Measurements from ENCODE around the gene KICS2.
"Not testable (repeated sequence)": the region's sequence is repeated elsewhere in the genome, so short reads cannot be mapped to it uniquely, and the experiment has no call there.

Gene KICS2

DNA sequence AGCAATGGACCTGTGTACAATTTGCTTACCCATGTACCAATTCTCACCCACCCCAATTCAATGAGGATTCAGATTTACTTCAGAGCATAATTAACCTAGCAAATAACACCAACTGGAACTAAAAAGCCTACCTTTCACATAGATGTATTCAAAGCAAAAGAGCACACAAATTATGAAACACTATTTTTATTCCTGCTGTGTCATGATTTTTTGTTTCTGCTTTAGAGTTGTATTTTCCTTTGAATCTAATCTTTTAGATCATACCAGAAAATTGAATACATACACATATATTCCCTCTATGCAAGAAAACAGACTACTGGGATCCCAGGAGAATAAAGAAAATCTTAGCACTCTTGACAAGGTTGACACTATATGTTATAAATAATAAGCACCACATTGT lies 5.9 kb downstream of the KICS2 start:
- H3K9ac ChIP-seq (ENCODE audit: low read depth, low read length) = no peak overlapping the region
- no peaks in the 10 kb centered on the region for H3K27me3 ChIP-seq (ENCODE audit: insufficient read depth, low read length)
- no peak overlapping the region for H3K27ac ChIP-seq (ENCODE audit: low read length)
- no peak overlapping the region for H3K4me3 ChIP-seq (ENCODE audit: low read length)
- H3K36me3 ChIP-seq (ENCODE audit: insufficient read depth, low read depth, low read length) = peaks cover 20% of the 10 kb centered on the region
- peaks cover 24% of the 10 kb centered on the region for H3K4me1 ChIP-seq (ENCODE audit: insufficient read depth, low read length)
- H3K9me3 ChIP-seq (ENCODE audit: insufficient read depth, low read depth, low read length) = no peaks in the 10 kb centered on the region

DNA sequence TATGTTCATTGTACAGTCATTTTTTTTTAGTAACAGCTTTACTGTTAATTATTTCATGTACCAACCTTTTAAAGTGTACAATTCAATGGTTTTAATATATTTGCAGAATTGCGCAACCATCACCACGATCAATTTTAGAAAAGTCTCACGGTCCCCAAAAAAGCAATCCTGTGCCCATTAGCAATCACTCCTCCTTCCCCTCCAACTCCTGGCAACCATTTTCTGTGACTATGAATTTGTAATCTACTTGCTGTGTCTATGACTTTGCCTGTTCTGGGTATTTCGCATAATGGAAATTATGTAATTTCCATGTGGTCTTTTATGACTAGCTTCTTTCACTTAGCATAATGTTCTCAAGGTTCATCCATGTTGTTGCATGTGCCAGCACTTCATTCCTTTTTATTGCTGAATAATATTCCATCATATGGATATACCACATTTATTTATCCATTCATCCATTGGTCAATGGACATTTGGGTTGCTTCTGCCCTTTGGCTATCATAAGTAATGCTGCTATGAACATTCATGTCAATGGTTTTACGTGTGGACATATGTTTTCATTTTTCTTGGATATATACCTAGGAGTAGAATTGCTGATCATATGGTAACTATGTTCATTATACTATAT lies 9.9 kb downstream of the KICS2 start:
- Histone ChIP-seq H3K4me1 (ENCODE audit: insufficient read depth, low read length) (no peaks in the 10 kb centered on the region), H3K27me3 (ENCODE audit: insufficient read depth, low read length) (no peaks in the 10 kb centered on the region), H3K9ac (ENCODE audit: low read depth, low read length) (no peak overlapping the region), H3K27ac (ENCODE audit: low read length) (no peak overlapping the region), H3K36me3 (ENCODE audit: insufficient read depth, low read depth, low read length) (peaks cover 20% of the 10 kb centered on the region), H3K9me3 (ENCODE audit: insufficient read depth, low read depth, low read length) (no peaks in the 10 kb centered on the region), H3K4me3 (ENCODE audit: low read length) (no peak overlapping the region)

DNA sequence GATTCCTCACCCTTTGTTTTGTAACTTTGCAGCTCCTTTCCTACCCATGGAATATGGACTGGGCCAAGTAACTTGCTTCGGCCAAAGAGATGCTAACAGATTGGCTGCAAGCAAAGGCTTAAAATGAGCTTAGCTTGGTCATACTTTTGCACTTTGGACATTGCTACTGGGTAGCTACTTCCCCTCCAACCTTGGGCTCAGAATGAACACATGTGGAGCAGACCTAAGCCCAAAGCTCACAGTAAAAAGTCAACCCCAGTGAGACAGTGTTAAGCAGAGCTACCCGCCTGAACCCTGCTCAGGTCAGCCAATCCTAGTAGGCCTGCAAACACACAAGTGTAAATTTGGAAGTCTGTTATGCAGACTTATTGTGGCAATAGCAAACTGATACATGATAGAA lies 14.6 kb downstream of the KICS2 start:
- no peak overlapping the region for H3K9ac ChIP-seq (ENCODE audit: low read depth, low read length)
- H3K4me1 ChIP-seq (ENCODE audit: insufficient read depth, low read length) = no peaks in the 10 kb centered on the region
- peaks cover 8% of the 10 kb centered on the region; the same call in 1 of the 2 replicates for H3K36me3 ChIP-seq (ENCODE audit: insufficient read depth, low read depth, low read length)
- H3K27me3 ChIP-seq (ENCODE audit: insufficient read depth, low read length) = no peaks in the 10 kb centered on the region
- no peak overlapping the region for H3K4me3 ChIP-seq (ENCODE audit: low read length)
- no peak overlapping the region for H3K27ac ChIP-seq (ENCODE audit: low read length)
- no peaks in the 10 kb centered on the region for H3K9me3 ChIP-seq (ENCODE audit: insufficient read depth, low read depth, low read length)

DNA sequence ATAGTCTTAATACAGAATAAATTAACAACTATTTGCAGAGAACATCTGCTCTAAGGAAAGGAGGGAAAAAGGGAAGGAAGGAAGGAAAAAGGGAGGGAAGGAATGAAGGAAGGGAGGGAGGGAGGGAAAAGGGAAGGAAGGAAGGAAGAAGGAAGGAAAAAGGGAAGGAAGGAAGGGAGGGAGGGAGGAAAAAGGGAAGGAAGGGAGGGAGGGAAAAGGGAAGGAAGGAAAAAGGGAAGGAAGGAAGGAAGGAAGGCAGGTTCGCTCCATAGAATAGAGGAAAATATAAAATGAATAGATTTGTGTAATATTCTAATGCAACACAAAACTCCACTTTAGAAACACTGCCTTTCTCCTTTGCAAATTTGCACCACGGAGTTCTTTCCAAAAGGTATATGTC lies 16.6 kb downstream of the KICS2 start:
- Histone ChIP-seq H3K4me1 (ENCODE audit: insufficient read depth, low read length) (no peaks in the 10 kb centered on the region), H3K36me3 (ENCODE audit: insufficient read depth, low read depth, low read length) (no peaks in the 10 kb centered on the region), H3K27me3 (ENCODE audit: insufficient read depth, low read length) (no peaks in the 10 kb centered on the region), H3K9me3 (ENCODE audit: insufficient read depth, low read depth, low read length) (no peaks in the 10 kb centered on the region), H3K9ac (ENCODE audit: low read depth, low read length) (no peak overlapping the region), H3K27ac (ENCODE audit: low read length) (no peak overlapping the region), H3K4me3 (ENCODE audit: low read length) (no peak overlapping the region)

DNA sequence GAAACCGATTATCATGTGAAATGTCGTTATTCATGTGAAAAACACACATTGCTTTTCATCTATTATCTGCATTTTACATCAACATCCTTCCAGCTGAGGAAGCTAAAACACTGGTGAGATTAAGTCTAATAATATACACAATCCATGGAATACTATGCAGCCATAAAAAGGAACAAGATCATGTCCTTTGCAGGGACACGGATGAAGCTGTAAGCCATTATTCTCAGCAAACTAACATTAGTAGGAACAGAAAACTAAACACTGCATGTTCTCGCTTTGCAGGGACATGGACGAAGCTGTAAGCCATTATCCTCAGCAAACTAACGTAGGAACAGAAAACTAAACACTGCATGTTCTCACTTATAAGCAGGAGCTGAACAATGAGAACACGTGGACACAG lies 18.3 kb downstream of the KICS2 start:
- no peak overlapping the region for H3K9ac ChIP-seq (ENCODE audit: low read depth, low read length)

DNA sequence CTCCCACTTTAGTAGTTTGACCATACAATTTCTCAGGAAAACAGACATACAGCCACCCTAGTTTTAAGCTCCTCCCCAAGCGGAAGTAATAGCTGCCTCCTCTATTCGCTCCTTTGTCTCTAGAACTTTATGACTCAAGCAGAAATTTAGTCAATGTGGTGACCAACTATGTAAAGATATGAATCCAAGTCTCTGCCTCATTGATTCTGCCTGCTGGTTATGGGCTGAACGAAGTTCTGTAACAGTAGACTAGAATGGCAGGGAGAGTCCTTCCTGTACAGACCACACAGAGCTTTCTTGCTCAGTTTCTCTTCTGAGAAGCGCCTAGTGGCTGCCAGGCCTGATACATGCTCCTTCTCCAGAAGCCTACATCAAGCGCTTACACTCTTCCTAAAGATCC lies 19.1 kb downstream of the KICS2 start:
- Histone ChIP-seq H3K9me3 (ENCODE audit: insufficient read depth, low read depth, low read length) (no peaks in the 10 kb centered on the region), H3K4me1 (ENCODE audit: insufficient read depth, low read length) (no peaks in the 10 kb centered on the region), H3K27ac (ENCODE audit: low read length) (no peak overlapping the region), H3K4me3 (ENCODE audit: low read length) (no peak overlapping the region), H3K27me3 (ENCODE audit: insufficient read depth, low read length) (no peaks in the 10 kb centered on the region), H3K9ac (ENCODE audit: low read depth, low read length) (no peak overlapping the region), H3K36me3 (ENCODE audit: insufficient read depth, low read depth, low read length) (no peaks in the 10 kb centered on the region)

More for the DNA sequence above, 18.3 kb downstream of the KICS2 start:
- Histone ChIP-seq H3K4me1 (ENCODE audit: insufficient read depth, low read length) (no peaks in the 10 kb centered on the region), H3K9me3 (ENCODE audit: insufficient read depth, low read depth, low read length) (no peaks in the 10 kb centered on the region), H3K27me3 (ENCODE audit: insufficient read depth, low read length) (no peaks in the 10 kb centered on the region), H3K36me3 (ENCODE audit: insufficient read depth, low read depth, low read length) (no peaks in the 10 kb centered on the region), H3K27ac (ENCODE audit: low read length) (no peak overlapping the region), H3K4me3 (ENCODE audit: low read length) (no peak overlapping the region)

DNA sequence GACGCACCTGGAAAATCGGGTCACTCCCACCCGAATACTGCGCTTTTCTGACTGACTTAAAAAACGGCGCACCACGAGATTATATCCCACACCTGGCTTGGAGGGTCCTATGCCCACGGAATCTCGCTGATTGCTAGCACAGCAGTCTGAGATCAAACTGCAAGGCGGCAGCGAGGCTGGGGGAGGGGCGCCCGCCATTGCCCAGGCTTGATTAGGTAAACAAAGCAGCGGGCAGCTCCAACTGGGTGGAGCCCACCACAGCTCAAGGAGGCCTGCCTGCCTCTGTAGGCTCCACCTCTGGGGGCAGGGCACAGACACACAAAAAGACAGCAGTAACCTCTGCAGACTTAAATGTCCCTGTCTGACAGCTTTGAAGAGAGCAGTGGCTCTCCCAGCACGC lies 26.3 kb downstream of the KICS2 start:
- not testable (repeated sequence) for H3K9ac ChIP-seq (ENCODE audit: low read depth, low read length); H3K27me3 ChIP-seq (ENCODE audit: insufficient read depth, low read length); H3K4me3 ChIP-seq (ENCODE audit: low read length); H3K9me3 ChIP-seq (ENCODE audit: insufficient read depth, low read depth, low read length); H3K4me1 ChIP-seq (ENCODE audit: insufficient read depth, low read length); H3K27ac ChIP-seq (ENCODE audit: low read length)
- H3K36me3 ChIP-seq (ENCODE audit: insufficient read depth, low read depth, low read length) = peaks cover 12% of the 10 kb centered on the region

DNA sequence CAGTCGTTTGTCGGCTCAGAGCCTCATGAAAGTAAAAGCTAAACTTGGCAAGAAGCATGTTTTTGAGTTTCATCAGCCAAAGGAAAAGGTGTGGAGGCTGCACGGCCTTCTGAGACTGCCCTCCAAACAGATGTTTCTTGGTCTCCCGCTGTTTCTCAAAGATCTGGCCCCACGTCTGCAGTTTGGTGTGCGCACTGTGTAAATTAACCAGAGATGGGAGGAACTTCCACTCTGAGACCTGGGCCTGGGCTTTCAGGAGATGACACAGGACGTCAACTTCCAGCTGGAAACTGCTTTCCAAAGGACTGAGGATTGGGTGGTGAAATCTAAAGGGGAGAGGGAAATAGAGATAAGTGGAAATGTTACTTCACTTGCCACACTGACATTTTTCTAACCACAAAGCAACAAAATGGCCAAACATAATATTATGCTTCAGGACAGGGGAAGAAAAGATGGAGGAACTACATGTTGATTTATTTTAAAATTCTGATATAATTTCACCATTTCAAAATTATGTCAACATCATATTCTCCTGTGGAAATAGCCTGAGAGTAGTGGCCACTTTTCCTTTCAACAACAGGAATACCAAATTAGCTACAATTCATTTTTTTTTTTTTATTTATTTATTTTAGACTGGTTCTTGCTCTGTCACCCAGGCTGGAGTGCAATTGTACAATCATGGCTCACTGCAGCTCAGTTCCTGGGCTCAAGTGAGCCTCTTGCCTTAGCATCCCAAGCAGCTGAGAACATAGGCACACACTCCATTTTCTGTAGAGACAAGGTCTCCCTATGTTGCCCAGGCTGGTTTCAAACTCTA lies 27.6 kb downstream of the KICS2 start:
- Histone ChIP-seq H3K4me1 (ENCODE audit: insufficient read depth, low read length) (no peaks in the 10 kb centered on the region), H3K9me3 (ENCODE audit: insufficient read depth, low read depth, low read length) (no peaks in the 10 kb centered on the region), H3K36me3 (ENCODE audit: insufficient read depth, low read depth, low read length) (peaks cover 12% of the 10 kb centered on the region), H3K4me3 (ENCODE audit: low read length) (no peak overlapping the region), H3K9ac (ENCODE audit: low read depth, low read length) (no peak overlapping the region), H3K27me3 (ENCODE audit: insufficient read depth, low read length) (no peaks in the 10 kb centered on the region), H3K27ac (ENCODE audit: low read length) (no peak overlapping the region)

DNA sequence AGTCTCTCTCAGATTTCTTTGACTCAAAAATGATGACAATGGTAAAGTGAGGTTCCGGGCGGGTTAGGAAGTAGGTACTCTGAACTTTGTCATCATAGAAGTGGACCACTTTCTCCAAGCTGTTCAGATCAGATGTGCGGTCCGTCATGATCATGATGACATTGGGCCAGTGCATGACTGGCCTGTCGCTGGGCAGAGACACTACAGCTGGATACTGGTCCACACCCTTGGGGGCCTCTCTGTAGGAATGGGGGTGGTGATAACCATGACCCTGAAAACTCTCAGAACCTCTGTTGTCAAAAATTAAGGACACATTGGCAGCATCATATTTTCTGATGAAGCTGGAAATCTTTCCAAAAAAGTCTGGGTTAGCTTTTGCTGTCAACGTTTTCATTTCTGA lies 28.2 kb downstream of the KICS2 start:
- Histone ChIP-seq H3K9me3 (ENCODE audit: insufficient read depth, low read depth, low read length) (no peaks in the 10 kb centered on the region), H3K27ac (ENCODE audit: low read length) (no peak overlapping the region), H3K4me1 (ENCODE audit: insufficient read depth, low read length) (no peaks in the 10 kb centered on the region), H3K4me3 (ENCODE audit: low read length) (no peak overlapping the region), H3K27me3 (ENCODE audit: insufficient read depth, low read length) (no peaks in the 10 kb centered on the region), H3K9ac (ENCODE audit: low read depth, low read length) (no peak overlapping the region), H3K36me3 (ENCODE audit: insufficient read depth, low read depth, low read length) (peaks cover 12% of the 10 kb centered on the region)

DNA sequence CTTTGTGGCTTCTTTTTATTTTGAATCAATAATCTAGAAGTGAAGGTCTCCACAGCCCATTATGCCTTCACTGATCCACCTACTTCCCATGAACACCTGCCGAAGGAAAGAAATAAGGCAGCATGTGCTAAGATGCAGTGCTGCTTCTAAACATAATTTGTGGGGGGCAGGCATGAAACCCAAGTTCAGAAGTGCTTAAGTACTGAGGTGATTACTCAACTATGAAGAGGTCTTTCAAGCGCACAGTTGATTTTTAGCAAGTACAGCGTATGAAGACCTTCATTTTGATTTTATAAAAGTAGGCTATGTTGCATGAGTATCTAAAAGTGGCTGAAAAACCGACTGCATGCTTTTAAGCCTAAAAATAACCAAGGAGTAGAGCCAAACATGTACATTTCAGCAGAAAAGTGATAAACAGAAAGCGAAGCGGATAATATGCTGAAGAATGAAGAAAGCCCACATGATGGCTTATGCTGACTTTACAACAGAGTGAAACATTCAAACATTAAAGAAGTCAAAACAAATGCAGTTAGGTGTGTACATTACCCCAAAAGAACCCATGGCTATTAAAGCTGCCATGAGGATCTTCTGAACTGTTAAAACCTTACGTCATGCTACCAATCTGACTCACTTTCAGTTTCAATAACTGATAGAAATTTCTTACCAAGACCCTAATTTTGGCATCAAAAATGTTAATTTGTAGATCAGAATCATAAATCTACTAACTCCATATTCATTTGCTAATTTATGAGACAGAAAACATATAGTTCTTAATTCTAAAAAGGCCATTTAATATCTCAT lies 29.3 kb downstream of the KICS2 start:
- H3K9me3 ChIP-seq (ENCODE audit: insufficient read depth, low read depth, low read length) = no peaks in the 10 kb centered on the region
- no peak overlapping the region for H3K4me3 ChIP-seq (ENCODE audit: low read length)
- no peak overlapping the region for H3K27ac ChIP-seq (ENCODE audit: low read length)
- no peak overlapping the region for H3K9ac ChIP-seq (ENCODE audit: low read depth, low read length)
- no peaks in the 10 kb centered on the region for H3K4me1 ChIP-seq (ENCODE audit: insufficient read depth, low read length)
- no peaks in the 10 kb centered on the region for H3K27me3 ChIP-seq (ENCODE audit: insufficient read depth, low read length)
- peaks cover 12% of the 10 kb centered on the region for H3K36me3 ChIP-seq (ENCODE audit: insufficient read depth, low read depth, low read length)

DNA sequence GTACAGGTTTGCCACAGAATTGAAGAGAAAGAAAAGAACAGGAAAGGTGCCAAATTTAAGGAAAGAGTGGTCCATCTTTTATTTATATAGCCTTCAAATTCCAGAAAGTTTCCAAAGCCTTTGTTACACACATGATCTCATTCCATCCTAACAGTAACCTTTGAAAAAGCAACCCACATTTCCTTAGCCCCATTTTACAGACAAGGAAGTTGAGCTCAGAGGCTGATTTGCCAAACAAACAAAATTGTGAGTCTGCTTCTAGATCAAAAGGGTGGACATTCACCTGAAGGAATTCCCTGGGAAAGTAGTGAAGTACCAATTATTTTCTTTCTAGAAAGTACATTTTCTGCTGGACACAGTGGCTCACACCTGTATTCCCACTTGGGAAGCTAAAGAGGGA lies 32.0 kb downstream of the KICS2 start:
- no peaks in the 10 kb centered on the region for H3K9me3 ChIP-seq (ENCODE audit: insufficient read depth, low read depth, low read length)
- H3K4me3 ChIP-seq (ENCODE audit: low read length) = no peak overlapping the region
- H3K4me1 ChIP-seq (ENCODE audit: insufficient read depth, low read length) = no peaks in the 10 kb centered on the region
- H3K27ac ChIP-seq (ENCODE audit: low read length) = no peak overlapping the region
- H3K36me3 ChIP-seq (ENCODE audit: insufficient read depth, low read depth, low read length) = peaks cover 12% of the 10 kb centered on the region
- no peaks in the 10 kb centered on the region for H3K27me3 ChIP-seq (ENCODE audit: insufficient read depth, low read length)
- no peak overlapping the region for H3K9ac ChIP-seq (ENCODE audit: low read depth, low read length)

DNA sequence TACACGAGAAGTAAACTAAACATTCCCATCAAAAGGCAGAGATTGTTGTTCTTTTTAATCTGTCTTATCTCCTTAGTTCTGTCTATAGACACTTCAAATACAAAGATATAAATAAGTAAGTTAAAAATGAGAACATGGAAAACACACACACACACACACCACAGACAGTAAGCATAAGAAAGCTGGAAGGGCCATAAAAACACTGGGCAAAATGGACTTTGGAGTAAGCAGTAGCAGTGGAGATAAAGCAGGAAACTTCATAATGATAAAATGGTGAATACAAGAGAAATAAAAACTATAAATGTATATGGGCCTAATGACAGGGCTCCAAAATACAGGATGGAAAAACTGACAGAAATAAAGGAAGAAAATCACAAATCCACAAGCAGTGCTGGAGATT lies 32.6 kb downstream of the KICS2 start:
- no peak overlapping the region for H3K27ac ChIP-seq (ENCODE audit: low read length)
- H3K4me1 ChIP-seq (ENCODE audit: insufficient read depth, low read length) = no peaks in the 10 kb centered on the region
- H3K9me3 ChIP-seq (ENCODE audit: insufficient read depth, low read depth, low read length) = no peaks in the 10 kb centered on the region
- no peak overlapping the region for H3K9ac ChIP-seq (ENCODE audit: low read depth, low read length)
- H3K36me3 ChIP-seq (ENCODE audit: insufficient read depth, low read depth, low read length) = peaks cover 10% of the 10 kb centered on the region
- no peak overlapping the region for H3K4me3 ChIP-seq (ENCODE audit: low read length)
- no peaks in the 10 kb centered on the region for H3K27me3 ChIP-seq (ENCODE audit: insufficient read depth, low read length)
